Measurements from ENCODE around the gene PHACTR1.

The PHACTR1 gene

DNA sequence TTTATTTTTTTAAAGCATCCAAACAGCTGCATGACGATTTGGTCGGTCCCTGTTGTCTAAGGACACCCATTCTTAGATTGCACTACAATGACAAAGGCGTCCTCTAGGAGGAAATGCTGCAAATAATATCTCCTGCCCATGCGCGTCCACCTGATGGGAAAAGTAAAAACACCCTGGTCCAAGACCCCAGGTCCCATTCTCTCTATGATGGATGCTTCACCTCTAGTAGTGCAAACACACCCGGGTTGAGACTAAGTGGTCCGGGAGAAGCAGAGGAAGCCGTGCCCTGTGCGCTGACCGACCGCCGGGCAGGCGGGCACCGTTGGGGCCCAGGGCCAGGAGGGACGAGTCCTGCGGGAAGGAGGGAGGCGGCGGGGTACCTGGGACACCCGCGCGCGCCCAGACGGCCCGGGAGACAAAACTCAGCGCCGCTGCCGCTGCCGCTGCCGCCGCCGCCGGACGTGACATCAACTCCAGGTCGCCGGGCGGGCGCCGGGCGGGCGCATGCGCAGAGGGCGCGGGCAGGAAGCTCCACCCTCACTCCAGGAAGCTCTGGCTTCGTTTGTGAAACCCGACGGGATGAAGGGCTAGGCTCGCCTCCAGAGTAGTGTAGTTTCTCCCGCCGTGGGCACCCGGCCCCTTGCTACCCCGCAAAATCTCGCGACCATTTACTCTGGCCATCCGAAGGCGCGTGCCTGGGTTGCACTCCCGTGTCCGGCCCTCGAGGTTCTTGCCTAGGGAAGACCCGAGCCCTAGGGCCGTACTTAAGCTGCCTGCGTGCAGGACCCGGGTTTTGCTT lies 611.7 kb downstream of the PHACTR1 start, which contains the start of gene TBC1D7:
Gene TBC1D7, minus strand, starts transcription at position 462 of the 799 bp plus-strand sequence. CDS start 1,639 bp downstream, outside the sequence.
- DNase-seq (ENCODE audit: low read depth in 2 of 2, low spot score in 1 of 2): peak; percentile 75 to 84

DNA sequence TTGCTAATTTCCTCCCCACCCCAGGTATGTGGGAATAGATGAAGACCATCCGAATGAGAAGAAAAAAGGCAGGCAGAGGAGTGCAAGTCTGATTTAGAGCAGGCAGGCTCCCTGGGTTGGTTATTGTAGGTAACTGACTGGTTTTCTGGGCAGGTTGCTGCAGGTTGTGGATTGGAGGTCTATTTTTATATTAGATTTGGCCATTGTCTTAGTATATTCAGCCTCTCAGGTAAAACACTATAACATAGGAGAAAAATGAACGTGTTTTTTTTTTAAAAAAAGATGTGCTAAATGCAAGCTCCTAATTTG lies 612.3 kb downstream of the PHACTR1 start:
- DNase-seq (ENCODE audit: low read depth in 2 of 2, low spot score in 1 of 2): no peak

DNA sequence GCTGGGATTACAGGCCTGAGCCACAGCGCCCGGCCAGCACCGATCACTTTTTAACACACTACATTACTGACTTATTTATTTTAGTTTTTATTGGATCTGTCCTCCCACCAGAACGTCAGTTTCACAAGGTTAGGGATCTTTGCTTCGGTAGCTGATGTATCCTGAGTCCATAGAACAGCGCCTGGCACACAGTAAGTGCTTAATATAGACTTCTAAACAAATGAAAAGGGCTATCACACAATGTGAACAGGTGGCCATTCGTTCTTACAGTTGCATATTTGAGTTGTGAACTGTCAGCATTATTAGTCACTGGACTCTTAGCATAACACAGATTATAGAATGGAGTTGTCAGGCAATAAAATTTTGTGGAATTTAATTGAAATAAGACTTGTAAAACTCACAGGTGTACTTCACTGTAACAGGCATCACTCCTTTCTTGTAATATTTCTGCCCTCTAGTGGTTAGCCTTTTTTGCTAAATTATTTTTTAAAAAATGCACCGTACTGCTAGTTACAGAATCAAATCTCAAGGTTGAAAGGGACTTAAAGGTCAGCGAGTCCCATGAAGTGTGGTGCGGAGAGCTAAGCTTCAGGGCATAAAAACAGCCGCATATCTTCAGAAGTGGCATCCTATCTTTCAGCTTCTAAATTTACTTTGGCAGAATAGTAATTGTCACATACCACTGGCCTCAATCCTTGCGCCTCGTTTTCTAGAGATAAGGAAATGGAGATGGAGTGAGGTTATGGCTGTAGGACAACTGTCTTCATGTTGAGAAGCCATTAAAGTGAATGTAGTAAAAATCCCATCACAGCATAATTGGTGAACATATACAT lies 615.2 kb downstream of the PHACTR1 start:
- DNase-seq (ENCODE audit: low read depth in 2 of 2, low spot score in 1 of 2): no peak

DNA sequence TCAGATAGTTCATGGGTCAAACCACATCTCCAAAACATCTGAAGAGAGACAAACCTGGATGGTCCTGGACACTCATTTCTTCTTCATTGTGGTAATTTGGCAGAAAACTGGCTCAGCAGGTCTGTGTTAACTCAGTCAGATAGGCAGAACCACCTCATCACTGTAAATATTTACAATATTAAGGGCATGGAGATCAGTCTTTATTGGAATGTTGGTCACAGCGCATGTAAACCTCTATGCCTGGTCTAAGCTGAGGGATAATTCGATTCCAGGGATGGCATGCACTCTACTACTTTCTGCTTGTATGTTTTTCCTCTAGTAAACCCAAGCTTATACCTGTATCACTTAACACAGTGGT lies 615.8 kb downstream of the PHACTR1 start:
- no peak for DNase-seq (ENCODE audit: low read depth in 2 of 2, low spot score in 1 of 2)

DNA sequence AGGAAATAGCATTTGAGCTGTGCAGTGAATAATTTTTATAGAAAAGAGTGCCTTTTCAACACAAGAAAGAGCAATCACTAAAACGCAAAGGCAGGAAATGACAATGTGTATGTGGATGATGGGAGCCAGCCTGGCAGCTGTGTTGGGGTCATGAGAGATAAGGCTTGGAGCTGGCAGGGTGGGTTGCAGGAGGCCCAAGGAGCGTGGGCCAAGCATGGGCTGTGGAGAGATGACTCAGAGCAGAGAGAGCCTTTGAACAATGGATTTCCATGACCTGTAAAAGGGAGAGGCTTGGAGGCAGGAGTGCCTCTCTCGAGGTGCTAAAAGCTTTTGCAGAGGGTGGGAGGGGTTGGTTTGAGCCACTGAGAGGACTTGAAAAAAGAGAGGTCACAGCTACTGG lies 618.4 kb downstream of the PHACTR1 start:
- DNase-seq (ENCODE audit: low read depth in 2 of 2, low spot score in 1 of 2): no peak

DNA sequence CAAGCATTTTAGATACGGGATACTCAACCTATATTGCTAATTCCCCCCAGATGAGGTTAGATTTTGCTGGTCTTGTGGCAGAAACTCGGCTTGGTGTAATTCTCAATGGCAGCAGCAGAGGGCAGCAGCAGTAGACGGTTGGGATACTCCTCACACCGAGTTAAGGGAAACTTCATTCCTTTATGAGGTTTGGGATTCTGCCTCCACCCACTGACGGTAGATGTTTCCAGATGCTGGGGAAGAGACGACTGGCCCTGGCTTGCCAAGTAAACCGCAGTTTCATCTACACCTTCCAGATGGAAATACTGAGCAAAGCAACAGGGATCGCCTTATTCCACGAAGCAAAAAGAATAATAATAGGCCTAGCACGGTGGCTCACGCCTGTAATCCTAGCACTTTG lies 620.0 kb downstream of the PHACTR1 start:
- DNase-seq (ENCODE audit: low read depth in 2 of 2, low spot score in 1 of 2): peak; percentile 21 to 75

DNA sequence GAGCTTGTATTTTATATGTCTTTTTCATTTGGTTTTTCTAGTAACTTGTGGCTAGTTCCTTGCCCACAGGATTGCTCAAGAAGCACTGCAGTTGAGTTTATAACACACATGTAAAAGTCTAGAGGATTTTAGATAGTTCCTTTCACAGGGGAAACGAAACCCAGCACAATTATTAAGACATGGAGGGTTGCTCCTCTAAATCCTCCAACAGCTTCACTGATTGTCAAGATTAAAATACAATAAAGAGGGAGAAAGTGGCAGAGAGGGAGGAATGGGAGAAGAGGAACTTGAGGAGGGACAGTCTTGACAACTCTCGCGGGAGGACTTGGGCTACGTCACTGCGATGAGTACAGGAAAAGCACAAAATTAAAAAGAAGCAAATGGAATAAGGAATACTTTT lies 621.5 kb downstream of the PHACTR1 start:
- DNase-seq (ENCODE audit: low read depth in 2 of 2, low spot score in 1 of 2): no peak
